K562 (cell line): ENCODE data around the gene BEST2.

Experiments
- ATF6 ChIP-seq: sonication (generic); formaldehyde crosslinking; IDR thresholded peaks from 2 replicates; pipeline ENCODE4 v1.4.0; 2020; ENCODE audit warnings: mild to moderate bottlenecking, missing genetic modification reagents
- BRCA1 ChIP-seq, 2 experiments: fragments of 450-650 bp in 1 of 2; sonication (generic) in 1 of 2; formaldehyde crosslinking in 1 of 2; IDR thresholded peaks; 2 replicates each; pipeline versions ENCODE4 v1.5.0 to v1.6.1; 2017 to 2020; ENCODE audit warnings: mild to moderate bottlenecking in 1 of 2, missing genetic modification reagents in 1 of 2
- CTCF ChIP-seq, 3 experiments: IDR thresholded peaks in 2 of 3; conservative IDR thresholded peaks in 1 of 3; 2 replicates each; pipeline ENCODE4 v1.5.1; 2011 to 2012; ENCODE audit warnings: low read length in 3 of 3, mild to moderate bottlenecking in 3 of 3, control low read depth in 2 of 3, improper control_type of control experiment in 1 of 3, inconsistent platforms in 1 of 3, low read depth in 1 of 3, mixed read lengths in 1 of 3, moderate library complexity in 1 of 3; ENCODE audit not compliant: insufficient read depth in 2 of 3
- GATAD2A ChIP-seq: fragments of 450-650 bp; IDR thresholded peaks from 2 replicates; pipeline ENCODE4 v1.6.1; 2017
- POLR2A ChIP-seq: fragments of 450-650 bp; conservative IDR thresholded peaks from 2 replicates; pipeline ENCODE4 v1.6.1; 2016
- POLR2AphosphoS5 ChIP-seq: IDR thresholded peaks from 2 replicates; pipeline ENCODE4 v1.6.1; 2011; ENCODE audit warnings: mild to moderate bottlenecking, low read depth, low read length, moderate library complexity; ENCODE audit not compliant: control insufficient read depth, insufficient read depth
- RBM22 ChIP-seq: fragments of 200-400 bp; formaldehyde crosslinking; IDR thresholded peaks from 2 replicates; pipeline ENCODE4 v1.6.1; 2018; ENCODE audit warnings: low read length, low read depth; ENCODE audit not compliant: poor library complexity, severe bottlenecking
- RNF219 ChIP-seq: fragments of 250-450 bp; sonication (Bioruptor Pico); IDR thresholded peaks from 2 replicates; pipeline ENCODE4 v1.5.0; 2022; ENCODE audit warnings: mild to moderate bottlenecking
- TAF7 ChIP-seq: fragments of 450-650 bp; IDR thresholded peaks from 2 replicates; pipeline ENCODE4 v1.6.1; 2016; ENCODE audit warnings: missing genetic modification characterization, missing compliant biosample characterization
- TBL1XR1 ChIP-seq, 2 experiments: IDR thresholded peaks; 2 replicates each; pipeline ENCODE4 v1.6.1; 2012; ENCODE audit warnings: improper control_type of control experiment in 2 of 2, low read length in 2 of 2, mild to moderate bottlenecking in 1 of 2
- USF2 ChIP-seq: sonication (generic); formaldehyde crosslinking; IDR thresholded peaks from 2 replicates; pipeline ENCODE4 v1.5.0; 2020; ENCODE audit warnings: missing genetic modification reagents
- ZBTB43 ChIP-seq: sonication (generic); formaldehyde crosslinking; IDR thresholded peaks from 2 replicates; pipeline ENCODE4 v1.8.0; 2023; ENCODE audit warnings: mild to moderate bottlenecking, missing genetic modification reagents
- ZNF318 ChIP-seq, 2 experiments: fragments of 450-650 bp; IDR thresholded peaks; 2 replicates each; pipeline ENCODE4 v1.6.1; 2016; ENCODE audit warnings: mild to moderate bottlenecking in 2 of 2, borderline replicate concordance in 1 of 2, low read depth in 1 of 2, moderate library complexity in 1 of 2
- ZNF512 ChIP-seq: IDR thresholded peaks from 2 replicates; pipeline ENCODE4 v1.6.1; 2016; ENCODE audit warnings: missing genetic modification characterization, missing compliant biosample characterization

- TF ChIP-seq TAF7 (tag) (no peak; the same call in 1 of the 2 replicates), CTCF (IDR thresholded peaks at IDR 0.05 in 2 of 3, conservative IDR thresholded peaks at IDR 0.05 in 1 of 3; ENCODE audit: insufficient read depth in 2 of 3, low read depth in 1 of 3, low read length in 3 of 3) (no peak), ZBTB43 (no peak), GATAD2A (no peak), POLR2A (no peak), USF2 (CRISPR knock-in tag) (no peak), TBL1XR1 (IDR thresholded peaks at IDR 0.05; ENCODE audit: low read length in 2 of 2) (no peak), POLR2AphosphoS5 (no peak), BRCA1 (IDR thresholded peaks at IDR 0.05) (no peak), BRCA1 (CRISPR knock-in tag; IDR thresholded peaks at IDR 0.05) (no peak), ZNF318 (IDR thresholded peaks at IDR 0.05; ENCODE audit: borderline replicate concordance in 1 of 2, low read depth in 1 of 2) (no peak), RNF219 (no peak), ATF6 (CRISPR knock-in tag) (no peak), RBM22 (no peak), ZNF512 (tag) (no peak)
Measured at GRCh38 chr19:12788042-12788681, 36.6 kb downstream of the BEST2 start.
